ENCODE data around the gene LCLAT1. TPM values are rescaled to one million over a fixed set of nuclear protein-coding genes. Genes with fewer than 3 reads are reported as not detected.

Gene LCLAT1
- total RNA-seq, 4 donors from 2014 or later, result 10.3 to 20.6 (median 17.7) TPM

DNA sequence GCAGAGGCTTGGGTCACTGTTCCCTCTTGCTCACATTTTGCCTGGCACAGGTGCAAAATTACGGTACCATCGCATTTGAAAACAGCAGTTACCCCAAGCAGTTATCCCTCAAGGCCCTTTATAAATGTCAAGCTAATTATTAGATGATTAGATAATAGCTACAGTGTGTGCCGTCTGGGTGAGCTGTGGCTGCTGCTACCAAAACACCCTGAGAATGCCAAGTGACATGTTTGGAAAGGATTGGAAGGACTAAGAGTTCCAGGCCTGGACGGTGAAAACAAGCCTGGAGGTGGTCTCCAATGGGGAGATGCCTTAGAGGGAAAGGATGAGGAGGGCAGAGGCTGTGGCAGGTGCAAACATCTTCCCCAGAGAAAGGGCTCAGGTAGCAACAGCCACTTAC is 239.6 kb downstream of the LCLAT1 start:
- Histone ChIP-seq H3K4me1 (peaks cover 17% of the 10 kb centered on the region), H3K9me3 (no peaks in the 10 kb centered on the region), H3K36me3 (no peaks in the 10 kb centered on the region), H3K27ac (no peak overlapping the region), H3K27me3 (no peaks in the 10 kb centered on the region), H3K4me3 (no peak overlapping the region)
- TF ChIP-seq POLR2A (IDR thresholded peaks at IDR 0.05), result no peak
- no peak for TF ChIP-seq EP300 (IDR thresholded peaks at IDR 0.05)
- TF ChIP-seq, protein P1, sequence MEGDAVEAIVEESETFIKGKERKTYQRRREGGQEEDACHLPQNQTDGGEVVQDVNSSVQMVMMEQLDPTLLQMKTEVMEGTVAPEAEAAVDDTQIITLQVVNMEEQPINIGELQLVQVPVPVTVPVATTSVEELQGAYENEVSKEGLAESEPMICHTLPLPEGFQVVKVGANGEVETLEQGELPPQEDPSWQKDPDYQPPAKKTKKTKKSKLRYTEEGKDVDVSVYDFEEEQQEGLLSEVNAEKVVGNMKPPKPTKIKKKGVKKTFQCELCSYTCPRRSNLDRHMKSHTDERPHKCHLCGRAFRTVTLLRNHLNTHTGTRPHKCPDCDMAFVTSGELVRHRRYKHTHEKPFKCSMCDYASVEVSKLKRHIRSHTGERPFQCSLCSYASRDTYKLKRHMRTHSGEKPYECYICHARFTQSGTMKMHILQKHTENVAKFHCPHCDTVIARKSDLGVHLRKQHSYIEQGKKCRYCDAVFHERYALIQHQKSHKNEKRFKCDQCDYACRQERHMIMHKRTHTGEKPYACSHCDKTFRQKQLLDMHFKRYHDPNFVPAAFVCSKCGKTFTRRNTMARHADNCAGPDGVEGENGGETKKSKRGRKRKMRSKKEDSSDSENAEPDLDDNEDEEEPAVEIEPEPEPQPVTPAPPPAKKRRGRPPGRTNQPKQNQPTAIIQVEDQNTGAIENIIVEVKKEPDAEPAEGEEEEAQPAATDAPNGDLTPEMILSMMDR (IDR thresholded peaks at IDR 0.05), result no peak
- no peak for TF ChIP-seq POLR2AphosphoS5 (IDR thresholded peaks at IDR 0.05)
- no peak for DNase-seq (ENCODE audit: low spot score in 2 of 2)
- 41% methylated on average over 4 of the region's 4 CpGs for WGBS

DNA sequence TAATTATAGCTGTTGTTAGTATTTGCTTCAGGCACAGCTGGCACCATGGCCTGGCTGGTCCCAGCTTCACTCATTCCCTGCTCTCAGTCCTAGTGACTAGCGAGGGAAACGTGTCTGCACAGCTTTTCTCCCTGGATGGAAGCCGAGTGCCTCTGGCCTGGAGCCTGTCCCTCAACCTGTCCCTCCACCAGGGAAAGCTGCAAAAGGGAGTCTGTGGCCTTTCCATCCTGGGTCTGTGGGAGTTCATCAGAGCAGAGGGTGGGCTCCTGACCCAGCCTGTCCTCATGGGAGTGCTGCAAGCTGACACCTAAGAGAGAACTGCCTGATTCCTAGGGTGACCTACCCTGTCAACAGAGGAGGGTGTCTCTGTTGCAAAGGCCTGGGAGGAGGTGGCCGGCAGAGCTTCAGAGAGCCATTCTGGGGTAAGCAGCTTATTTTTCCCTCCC is 241.9 kb downstream of the LCLAT1 start:
- Histone ChIP-seq H3K9me3 (no peaks in the 10 kb centered on the region), H3K36me3 (no peaks in the 10 kb centered on the region), H3K4me1 (peaks cover 17% of the 10 kb centered on the region), H3K27me3 (no peaks in the 10 kb centered on the region), H3K27ac (peak overlapping the region; percentile 88), H3K4me3 (no peak overlapping the region)
- TF ChIP-seq POLR2AphosphoS5 (IDR thresholded peaks at IDR 0.05), result no peak
- no peak for TF ChIP-seq EP300 (IDR thresholded peaks at IDR 0.05)
- TF ChIP-seq, protein P1 (IDR thresholded peaks at IDR 0.05), result no peak
- TF ChIP-seq POLR2A (IDR thresholded peaks at IDR 0.05), result no peak
- WGBS, result 42% methylated on average over 3 of the region's 4 CpGs
- DNase-seq (ENCODE audit: low spot score in 2 of 2), result peak in 1 of 2 donors; percentile 52

DNA sequence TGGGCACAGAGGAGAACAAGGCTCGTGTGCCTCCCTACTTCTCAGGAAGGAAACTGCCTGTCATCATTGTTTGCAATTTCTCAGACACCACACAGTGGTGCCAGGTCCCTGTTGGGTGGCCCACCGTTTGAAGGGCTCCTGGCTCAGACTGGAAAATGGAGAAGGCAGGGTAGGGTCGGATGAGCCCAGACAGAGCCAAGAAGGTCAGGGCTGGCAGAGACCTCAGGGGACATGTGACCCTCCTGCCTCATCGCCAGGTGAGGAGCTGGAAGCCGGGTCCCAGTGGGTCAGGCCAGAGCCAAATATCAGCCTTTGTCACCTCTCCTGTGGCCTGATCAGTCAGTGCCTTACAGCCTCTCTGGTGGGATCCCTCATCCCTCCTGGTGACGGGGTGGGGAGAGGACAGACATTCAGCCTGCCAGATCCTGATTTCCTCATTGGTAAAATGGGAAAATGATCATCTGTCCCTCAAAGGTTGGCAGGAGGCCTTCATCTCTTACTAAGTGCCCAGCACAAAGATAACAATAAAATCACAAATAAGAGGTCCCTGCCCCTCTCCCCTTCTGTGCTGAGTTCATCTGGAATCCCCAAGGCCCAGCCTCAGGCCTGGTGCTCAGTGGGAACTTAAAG is 242.6 kb downstream of the LCLAT1 start:
- WGBS, result 53% methylated on average over 4 of the region's 6 CpGs
- Histone ChIP-seq H3K4me3 (no peak overlapping the region), H3K9me3 (no peaks in the 10 kb centered on the region), H3K27me3 (no peaks in the 10 kb centered on the region), H3K27ac (peak overlapping the region; percentile 88), H3K4me1 (peaks cover 17% of the 10 kb centered on the region), H3K36me3 (no peaks in the 10 kb centered on the region)
- TF ChIP-seq POLR2A (IDR thresholded peaks at IDR 0.05) (no peak), EP300 (IDR thresholded peaks at IDR 0.05) (no peak), POLR2AphosphoS5 (IDR thresholded peaks at IDR 0.05) (no peak)
- TF ChIP-seq, protein P1 (IDR thresholded peaks at IDR 0.05), result no peak
- no peak for DNase-seq (ENCODE audit: low spot score in 2 of 2)

DNA sequence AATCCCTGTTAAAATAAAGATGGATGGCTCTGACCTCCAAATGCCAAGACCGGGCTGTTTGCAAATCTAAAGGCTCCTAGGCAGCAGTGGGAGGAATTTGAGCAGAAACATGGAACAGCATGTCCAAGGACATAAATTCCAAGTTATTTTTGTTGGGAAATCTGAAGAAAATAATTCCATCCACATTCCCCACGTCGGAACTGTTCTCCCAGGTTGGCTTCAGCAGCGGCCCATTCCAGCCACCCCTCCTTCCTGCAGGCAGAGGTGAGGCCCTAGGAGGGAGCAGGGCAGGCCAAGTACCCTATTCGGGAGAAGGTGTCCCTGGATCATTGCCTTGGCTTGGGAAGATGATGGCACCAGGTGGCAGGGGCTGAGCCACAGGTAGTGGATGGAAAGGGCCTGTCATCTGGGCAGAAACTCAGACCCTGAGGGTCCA is 243.1 kb downstream of the LCLAT1 start:
- peak overlapping the region; percentile 88 for H3K27ac ChIP-seq
- DNase-seq (ENCODE audit: low spot score in 2 of 2), result no peak
- H3K4me1 ChIP-seq, result peaks cover 17% of the 10 kb centered on the region
- no peaks in the 10 kb centered on the region for H3K36me3 ChIP-seq
- H3K27me3 ChIP-seq, result no peaks in the 10 kb centered on the region
- no peak overlapping the region for H3K4me3 ChIP-seq
- H3K9me3 ChIP-seq, result no peaks in the 10 kb centered on the region
- TF ChIP-seq EP300 (IDR thresholded peaks at IDR 0.05), result peak; percentile 86
- no peak for TF ChIP-seq POLR2A (IDR thresholded peaks at IDR 0.05)
- WGBS, result 64% methylated on average over 5 of the region's 5 CpGs

DNA sequence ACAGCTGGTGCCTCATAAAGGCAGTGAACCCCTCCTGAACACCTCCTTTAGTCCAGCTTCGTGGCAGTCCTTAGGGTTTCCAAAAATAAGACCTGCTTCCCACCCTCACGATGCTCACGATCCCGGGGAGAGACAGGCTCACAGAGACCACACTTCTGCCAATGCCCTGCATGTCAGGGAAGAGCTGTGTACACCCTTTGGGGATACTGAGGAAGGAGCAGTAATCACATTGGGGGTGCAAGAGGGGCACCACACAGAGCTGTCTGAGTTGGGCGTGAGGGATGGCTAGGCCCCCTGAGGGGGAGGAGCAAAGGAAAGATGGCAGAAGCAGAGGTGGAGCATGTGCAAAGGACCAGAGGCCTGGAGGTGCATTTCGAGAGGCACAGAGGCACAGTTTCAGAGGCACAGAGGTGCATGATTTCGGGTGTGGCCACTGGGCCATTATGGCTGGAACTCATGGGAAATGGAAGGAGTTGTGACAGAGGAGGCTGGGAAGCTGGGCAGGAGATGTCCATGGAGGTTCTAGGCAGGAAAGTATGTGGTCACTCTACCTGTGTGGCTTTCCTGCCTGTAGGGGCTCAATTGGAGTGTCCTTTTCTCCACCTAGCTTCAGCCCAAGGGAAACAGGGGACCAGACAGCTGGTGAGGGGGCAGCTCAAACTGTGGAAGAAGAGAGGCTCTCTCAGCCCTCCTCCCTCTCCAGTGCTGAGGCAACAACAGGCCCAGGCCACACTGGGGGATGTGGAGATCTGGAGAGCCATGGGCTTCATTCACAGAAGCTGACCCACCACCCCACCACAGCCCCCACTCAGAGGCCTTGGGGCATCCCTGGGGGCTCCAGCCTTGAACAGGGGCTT is 244.3 kb downstream of the LCLAT1 start:
- no peaks in the 10 kb centered on the region for H3K27me3 ChIP-seq
- no peak overlapping the region for H3K4me3 ChIP-seq
- H3K4me1 ChIP-seq, result peaks cover 17% of the 10 kb centered on the region
- TF ChIP-seq EP300 (IDR thresholded peaks at IDR 0.05) (no peak), POLR2A (IDR thresholded peaks at IDR 0.05) (no peak), POLR2AphosphoS5 (IDR thresholded peaks at IDR 0.05) (no peak)
- TF ChIP-seq, protein P1 (IDR thresholded peaks at IDR 0.05), result no peak
- DNase-seq (ENCODE audit: low spot score in 2 of 2), result peak in 1 of 2 donors; percentile 18
- no peaks in the 10 kb centered on the region for H3K9me3 ChIP-seq
- H3K27ac ChIP-seq, result no peak overlapping the region
- no peaks in the 10 kb centered on the region for H3K36me3 ChIP-seq
- WGBS, result 90% methylated on average over 7 of the region's 7 CpGs

Measured in suprapubic skin (tissue), 4 donors.